GM21786 (cell line): ENCODE measurements around the gene MIEN1.
"Not testable (repeated sequence)": the region's sequence is repeated elsewhere in the genome, so short reads cannot be mapped to it uniquely, and the experiment has no call there.

ENCODE experiments used
- ATAC-seq: cut with Tn5 transposase; IDR thresholded peaks from one replicate; pipeline ENCODE4 v1.9.1; 2021; ENCODE audit not compliant: unreplicated experiment

The MIEN1 gene

GRCh38 chr17:39756380-39757079 is 26.2 kb upstream of the MIEN1 start:
- no peak for ATAC-seq

GRCh38 chr17:39755554-39756379 is 25.4 kb upstream of the MIEN1 start:
- no peak for ATAC-seq

- no peak for ATAC-seq
These were observed 24.7 kb upstream of the MIEN1 start for GRCh38 chr17:39754958-39755553.

- peak; percentile 60 for ATAC-seq
These were observed 24.0 kb upstream of the MIEN1 start for GRCh38 chr17:39754161-39754957.

GRCh38 chr17:39753514-39754160 is 23.3 kb upstream of the MIEN1 start:
- peak; percentile 3 for ATAC-seq

GRCh38 chr17:39752241-39752881 is 22.0 kb upstream of the MIEN1 start:
- no peak for ATAC-seq

GRCh38 chr17:39751637-39752036 is 21.3 kb upstream of the MIEN1 start:
- no peak for ATAC-seq

GRCh38 chr17:39751016-39751543 is 20.7 kb upstream of the MIEN1 start:
- ATAC-seq = no peak

GRCh38 chr17:39750131-39751015 is 20.0 kb upstream of the MIEN1 start:
- ATAC-seq = no peak

GRCh38 chr17:39748444-39749034 is 18.2 kb upstream of the MIEN1 start:
- not testable (repeated sequence) for ATAC-seq

- ATAC-seq = no peak
These were observed 17.4 kb upstream of the MIEN1 start for GRCh38 chr17:39747745-39748144.

GRCh38 chr17:39746145-39746461 is 15.8 kb upstream of the MIEN1 start:
- no peak for ATAC-seq

- ATAC-seq = no peak
These were observed 15.2 kb upstream of the MIEN1 start for GRCh38 chr17:39745335-39746144.

- no peak for ATAC-seq
These were observed 14.5 kb upstream of the MIEN1 start for GRCh38 chr17:39744836-39745215.

- ATAC-seq = no peak
These were observed 13.9 kb upstream of the MIEN1 start for GRCh38 chr17:39744075-39744835.

- no peak for ATAC-seq
These were observed 12.6 kb upstream of the MIEN1 start for GRCh38 chr17:39742856-39743436.
